A673 (cell line): ENCODE measurements around the gene DDHD1. TPM values are rescaled to one million over a fixed set of nuclear protein-coding genes. Genes with fewer than 3 reads are reported as not detected.

Source experiments
- BruUV-seq: library from RNA; stranded (reverse); fragments of 400-500 nt; replicated peaks from 2 replicates; lab custom pipeline; 2021; lab: Mats Ljungman, UMichigan
- CTCF ChIA-PET: fragments of 300-600 bp; sonication (Branson Sonifier 250); formaldehyde crosslinking; loops from one replicate; lab custom pipeline; 2022; ENCODE audit warnings: antibody characterized with exemption; lab: Charles Lee
- POLR2A ChIA-PET: fragments of 300-600 bp; sonication (Branson Sonifier 250); formaldehyde crosslinking; loops from one replicate; lab custom pipeline; 2022; ENCODE audit warnings: antibody characterized with exemption; ENCODE audit not compliant: low non-redundant PET; lab: Charles Lee
- DNase-seq: peaks from one replicate; pipeline ENCODE4 v3.0.0-alpha.2; 2015; ENCODE audit warnings: low spot score
- H3K27ac ChIP-seq: fragments of 200-600 bp; sonication (generic); 2 replicates; pipeline ENCODE4 v1.5.1; 2016; ENCODE audit warnings: mixed run types, low read depth, mild to moderate bottlenecking, mixed read lengths, antibody characterized with exemption, low read length; ENCODE audit not compliant: poor library complexity, severe bottlenecking
- H3K27me3 ChIP-seq: fragments of 200-600 bp; sonication (generic); replicated peaks from 2 replicates; pipeline ENCODE4 v1.6.1; 2017; ENCODE audit warnings: mixed run types, low read depth, mild to moderate bottlenecking, mixed read lengths, antibody characterized with exemption, low read length; ENCODE audit not compliant: insufficient read depth, poor library complexity
- H3K36me3 ChIP-seq: fragments of 200-600 bp; sonication (generic); 2 replicates; pipeline ENCODE4 v1.6.1; 2016; ENCODE audit warnings: mixed run types, mild to moderate bottlenecking, mixed read lengths, antibody characterized with exemption, low read length; ENCODE audit not compliant: insufficient read depth, poor library complexity, severe bottlenecking
- H3K4me1 ChIP-seq: fragments of 200-600 bp; sonication (generic); 2 replicates; pipeline ENCODE4 v1.6.1; 2017; ENCODE audit warnings: mixed run types, mild to moderate bottlenecking, mixed read lengths, antibody characterized with exemption, low read length; ENCODE audit not compliant: insufficient read depth, poor library complexity, severe bottlenecking
- H3K4me3 ChIP-seq: fragments of 200-600 bp; sonication (generic); 2 replicates; pipeline ENCODE4 v1.5.1; 2016; ENCODE audit warnings: low read depth, mixed run types, mild to moderate bottlenecking, mixed read lengths, low read length; ENCODE audit not compliant: poor library complexity, severe bottlenecking
- H3K9me3 ChIP-seq: fragments of 200-600 bp; sonication (generic); 2 replicates; pipeline ENCODE4 v1.6.1; 2016; ENCODE audit warnings: mixed run types, low read depth, mild to moderate bottlenecking, mixed read lengths, antibody characterized with exemption, low read length; ENCODE audit not compliant: poor library complexity, severe bottlenecking
- EZH2 ChIP-seq: fragments of 200-600 bp; sonication (generic); IDR thresholded peaks from 2 replicates; pipeline ENCODE4 v1.6.1; 2017; ENCODE audit warnings: borderline replicate concordance, low read depth, mild to moderate bottlenecking, mixed read lengths, antibody characterized with exemption, low read length; ENCODE audit not compliant: poor library complexity, severe bottlenecking
- intact Hi-C: fragments of 100-400 bp; cut with micrococcal nuclease; formaldehyde crosslinking; loops from one replicate; pipeline ENCODE4 v1.10.0; 2022; ENCODE audit not compliant: unreplicated experiment
- total RNA-seq: library from RNA; stranded (reverse); gene quantifications from 2 replicates; pipeline ENCODE4 v1.2.3, GENCODE V29; 2021
- TF ChIP-seq, protein P1 (sequence below): fragments of 300-800, 200-600 bp; sonication (generic); conservative IDR thresholded peaks from 2 replicates; pipeline ENCODE4 v1.5.1; 2017; ENCODE audit warnings: low read depth, mild to moderate bottlenecking, antibody characterized with exemption, low read length, moderate library complexity, mixed read lengths

DDHD1 gene
- total RNA-seq, 1 experiment from 2014 or later: 21.9 TPM

- TF ChIP-seq, protein P1, sequence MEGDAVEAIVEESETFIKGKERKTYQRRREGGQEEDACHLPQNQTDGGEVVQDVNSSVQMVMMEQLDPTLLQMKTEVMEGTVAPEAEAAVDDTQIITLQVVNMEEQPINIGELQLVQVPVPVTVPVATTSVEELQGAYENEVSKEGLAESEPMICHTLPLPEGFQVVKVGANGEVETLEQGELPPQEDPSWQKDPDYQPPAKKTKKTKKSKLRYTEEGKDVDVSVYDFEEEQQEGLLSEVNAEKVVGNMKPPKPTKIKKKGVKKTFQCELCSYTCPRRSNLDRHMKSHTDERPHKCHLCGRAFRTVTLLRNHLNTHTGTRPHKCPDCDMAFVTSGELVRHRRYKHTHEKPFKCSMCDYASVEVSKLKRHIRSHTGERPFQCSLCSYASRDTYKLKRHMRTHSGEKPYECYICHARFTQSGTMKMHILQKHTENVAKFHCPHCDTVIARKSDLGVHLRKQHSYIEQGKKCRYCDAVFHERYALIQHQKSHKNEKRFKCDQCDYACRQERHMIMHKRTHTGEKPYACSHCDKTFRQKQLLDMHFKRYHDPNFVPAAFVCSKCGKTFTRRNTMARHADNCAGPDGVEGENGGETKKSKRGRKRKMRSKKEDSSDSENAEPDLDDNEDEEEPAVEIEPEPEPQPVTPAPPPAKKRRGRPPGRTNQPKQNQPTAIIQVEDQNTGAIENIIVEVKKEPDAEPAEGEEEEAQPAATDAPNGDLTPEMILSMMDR: no peak
- TF ChIP-seq EZH2: no peak
- Histone ChIP-seq H3K27me3 (no peaks in the 10 kb centered on the region), H3K9me3 (no peaks in the 10 kb centered on the region), H3K4me3 (no peak overlapping the region), H3K4me1 (no peaks in the 10 kb centered on the region), H3K27ac (no peak overlapping the region), H3K36me3 (no peaks in the 10 kb centered on the region)
- POLR2A ChIA-PET: no interaction called here
- DNase-seq: no peak
- CTCF ChIA-PET: interaction anchor here (0.6 kb wide), 1 partner anchor 1179 kb away, joined by 3 read pairs; no protein-coding TSS in a partner anchor
- intact Hi-C loops: no loop called here
- BruUV-seq: no TSS peak
These were observed 15.7 kb upstream of the DDHD1 start for GRCh38 chr14:53168786-53169185.

DNA sequence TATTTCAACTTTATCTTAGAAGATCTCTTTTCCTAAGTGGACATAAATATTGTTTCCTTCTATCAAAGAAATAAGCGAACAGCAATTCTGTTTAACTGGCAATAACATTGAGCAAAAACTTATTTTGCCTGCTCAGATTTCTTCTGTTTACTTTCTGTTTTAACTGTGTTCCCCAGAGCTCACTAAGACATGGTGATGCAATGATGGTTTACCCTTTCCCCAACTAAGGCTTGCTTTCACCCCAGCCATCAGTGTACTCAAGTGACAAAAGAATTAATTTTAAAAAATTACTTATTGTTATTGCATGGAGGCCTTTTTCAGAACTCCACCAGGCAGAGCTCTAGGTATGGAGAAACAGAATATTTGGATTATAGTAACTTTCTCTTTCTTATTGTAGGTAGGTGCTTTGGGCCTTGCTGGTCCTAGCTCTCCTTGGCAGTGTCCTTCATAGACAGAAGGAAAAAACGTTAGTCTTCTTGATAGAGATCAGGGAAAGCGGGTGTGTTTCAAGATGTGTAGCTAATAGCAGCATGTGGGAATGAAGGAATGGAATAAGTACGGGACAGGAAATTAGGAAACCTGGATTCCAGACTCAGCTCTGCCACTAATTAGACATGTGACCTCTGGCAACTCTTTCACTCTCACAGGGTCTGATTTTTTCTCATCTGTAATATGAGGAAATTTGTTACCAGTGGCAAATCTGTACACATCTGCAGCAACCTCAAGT, 14.6 kb upstream of the DDHD1 start:
- no peak for TF ChIP-seq EZH2
- TF ChIP-seq, protein P1: no peak
- POLR2A ChIA-PET: no interaction called here
- CTCF ChIA-PET: no interaction called here

GRCh38 chr14:53161758-53162435, 8.8 kb upstream of the DDHD1 start:
- no peak overlapping the region for H3K27ac ChIP-seq
- DNase-seq: no peak
- no peaks in the 10 kb centered on the region for H3K9me3 ChIP-seq
- no peak overlapping the region for H3K4me3 ChIP-seq
- no peaks in the 10 kb centered on the region for H3K36me3 ChIP-seq
- no peaks in the 10 kb centered on the region for H3K4me1 ChIP-seq
- intact Hi-C loops: no loop called here
- ChIA-PET POLR2A (no interaction called here), CTCF (interaction anchor here (0.6 kb wide), 1 partner anchor 40 kb away, joined by 10 read pairs; no protein-coding TSS in a partner anchor)
- no TSS peak for BruUV-seq
- no peaks in the 10 kb centered on the region for H3K27me3 ChIP-seq
- TF ChIP-seq EZH2: no peak
- TF ChIP-seq, protein P1: no peak

More for the DNA sequence above, 14.6 kb upstream of the DDHD1 start:
- H3K27ac ChIP-seq: no peak overlapping the region
- intact Hi-C loops: no loop called here
- BruUV-seq: no TSS peak
- H3K27me3 ChIP-seq: no peaks in the 10 kb centered on the region
- no peak for DNase-seq
- H3K4me3 ChIP-seq: no peak overlapping the region
- H3K4me1 ChIP-seq: no peaks in the 10 kb centered on the region
- no peaks in the 10 kb centered on the region for H3K36me3 ChIP-seq
- no peaks in the 10 kb centered on the region for H3K9me3 ChIP-seq
